Fibroblast of the aortic adventitia (primary cell): ENCODE measurements around the gene CAPN6. TPM values are rescaled to one million over a fixed set of nuclear protein-coding genes. Genes with fewer than 3 reads are reported as not detected.

Experiments used
- DNase-seq: peaks from one replicate; pipeline ENCODE4 v3.0.0-alpha.2; 2010; ENCODE audit warnings: low read depth
- H3K4me3 ChIP-seq: 2 replicates; pipeline ENCODE4 v1.5.1; 2011; ENCODE audit warnings: low read depth, mild to moderate bottlenecking, control low read depth, low read length, moderate library complexity
- CTCF ChIP-seq: IDR thresholded peaks from 2 replicates; pipeline ENCODE4 v1.5.1; 2011; ENCODE audit warnings: mild to moderate bottlenecking, low read length, control low read depth, inconsistent platforms; ENCODE audit not compliant: insufficient read depth
- total RNA-seq: library from RNA; depleted of rRNA; stranded (reverse); fragments of >200 nt; gene quantifications from 2 replicates; pipeline ENCODE4 v1.2.3, GENCODE V29; 2012; ENCODE audit warnings: low replicate concordance

CAPN6 gene
- total RNA-seq, 1 donor, result not detected

- TF ChIP-seq CTCF, result peak; percentile 49
- peak; percentile 33 for DNase-seq
Observed at GRCh38 chrX:111244235-111244750, 26.0 kb downstream of the CAPN6 start.

GRCh38 chrX:111216293-111216801, 53.9 kb downstream of the CAPN6 start:
- TF ChIP-seq CTCF, result no peak

More at GRCh38 chrX:111244235-111244750, 26.0 kb downstream of the CAPN6 start:
- H3K4me3 ChIP-seq, result no peak overlapping the region

GRCh38 chrX:111207851-111208250, 62.4 kb downstream of the CAPN6 start:
- H3K4me3 ChIP-seq, result no peak overlapping the region
- TF ChIP-seq CTCF, result no peak
- no peak for DNase-seq

More at GRCh38 chrX:111216293-111216801, 53.9 kb downstream of the CAPN6 start:
- no peak overlapping the region for H3K4me3 ChIP-seq
- no peak for DNase-seq

GRCh38 chrX:111200327-111200726, 70.0 kb downstream of the CAPN6 start:
- no peak for TF ChIP-seq CTCF
- no peak overlapping the region for H3K4me3 ChIP-seq
- no peak for DNase-seq

- TF ChIP-seq CTCF, result no peak
- no peak overlapping the region for H3K4me3 ChIP-seq
- DNase-seq, result no peak
Observed at GRCh38 chrX:111199505-111199904, 70.8 kb downstream of the CAPN6 start.

Other genes starting within 250 kb of the CAPN6 start
- 0.90 and 3.7 TPM in 2 replicates for gene PAK3, start 174.3 kb downstream of the CAPN6 start, total RNA-seq
- not detected in 2 replicates for gene DCX, start 141.7 kb upstream of the CAPN6 start, total RNA-seq
- not detected in 2 replicates for gene SERTM2, start 241.2 kb upstream of the CAPN6 start, total RNA-seq